ENCODE measurements around the gene KANK4.

DNA sequence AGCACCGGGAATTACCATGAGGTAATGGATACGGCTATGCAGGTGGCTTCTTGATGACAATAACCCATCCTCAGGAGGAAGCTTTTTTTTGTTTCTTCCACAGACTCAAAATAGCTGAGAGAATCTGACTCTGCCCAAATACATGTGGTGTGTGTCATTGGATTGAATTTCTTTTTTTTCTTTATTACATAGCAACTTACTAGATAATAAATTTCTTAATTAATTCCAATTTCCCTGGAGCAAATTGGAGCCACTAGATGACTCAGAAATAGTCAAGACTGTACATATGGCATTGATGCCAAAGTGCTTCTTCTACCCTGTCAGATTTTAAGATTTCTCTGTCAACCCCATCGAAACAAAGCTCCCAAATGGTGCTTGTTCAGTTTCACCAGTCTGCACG, 81.9 kb downstream of the KANK4 start:
- TF ChIP-seq, protein P1, sequence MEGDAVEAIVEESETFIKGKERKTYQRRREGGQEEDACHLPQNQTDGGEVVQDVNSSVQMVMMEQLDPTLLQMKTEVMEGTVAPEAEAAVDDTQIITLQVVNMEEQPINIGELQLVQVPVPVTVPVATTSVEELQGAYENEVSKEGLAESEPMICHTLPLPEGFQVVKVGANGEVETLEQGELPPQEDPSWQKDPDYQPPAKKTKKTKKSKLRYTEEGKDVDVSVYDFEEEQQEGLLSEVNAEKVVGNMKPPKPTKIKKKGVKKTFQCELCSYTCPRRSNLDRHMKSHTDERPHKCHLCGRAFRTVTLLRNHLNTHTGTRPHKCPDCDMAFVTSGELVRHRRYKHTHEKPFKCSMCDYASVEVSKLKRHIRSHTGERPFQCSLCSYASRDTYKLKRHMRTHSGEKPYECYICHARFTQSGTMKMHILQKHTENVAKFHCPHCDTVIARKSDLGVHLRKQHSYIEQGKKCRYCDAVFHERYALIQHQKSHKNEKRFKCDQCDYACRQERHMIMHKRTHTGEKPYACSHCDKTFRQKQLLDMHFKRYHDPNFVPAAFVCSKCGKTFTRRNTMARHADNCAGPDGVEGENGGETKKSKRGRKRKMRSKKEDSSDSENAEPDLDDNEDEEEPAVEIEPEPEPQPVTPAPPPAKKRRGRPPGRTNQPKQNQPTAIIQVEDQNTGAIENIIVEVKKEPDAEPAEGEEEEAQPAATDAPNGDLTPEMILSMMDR (IDR thresholded peaks at IDR 0.05; ENCODE audit: borderline replicate concordance, extremely low read depth, low read length, poor library complexity, severe bottlenecking), result no peak
- no peak for TF ChIP-seq EZH2 (IDR thresholded peaks at IDR 0.05; ENCODE audit: borderline replicate concordance, low read depth, low read length, severe bottlenecking)
